Measurements from ENCODE around the gene PRKAR1A.

- TF ChIP-seq PATZ1 (CRISPR knock-in tag; IDR thresholded peaks at IDR 0.05; ENCODE audit: borderline replicate concordance) (no peak), BACH2 (CRISPR knock-in tag; IDR thresholded peaks at IDR 0.05; ENCODE audit: borderline replicate concordance) (no peak), ISL1 (CRISPR knock-in tag; IDR thresholded peaks at IDR 0.05) (no peak)
Observed at GRCh38 chr17:68562736-68563135, 50.5 kb downstream of the PRKAR1A start.

Measured in SK-N-SH treated with all-trans-retinoic acid at 6 μM for 48 hours (cell line).